ENCODE data around the gene CST3. TPM values are rescaled to one million over a fixed set of nuclear protein-coding genes. Genes with fewer than 3 reads are reported as not detected.
"Not testable (repeated sequence)": the region's sequence is repeated elsewhere in the genome, so short reads cannot be mapped to it uniquely, and the experiment has no call there.

The CST3 gene
- polyA plus RNA-seq, 4 donors = 131 to 207 (median 167) TPM

DNA sequence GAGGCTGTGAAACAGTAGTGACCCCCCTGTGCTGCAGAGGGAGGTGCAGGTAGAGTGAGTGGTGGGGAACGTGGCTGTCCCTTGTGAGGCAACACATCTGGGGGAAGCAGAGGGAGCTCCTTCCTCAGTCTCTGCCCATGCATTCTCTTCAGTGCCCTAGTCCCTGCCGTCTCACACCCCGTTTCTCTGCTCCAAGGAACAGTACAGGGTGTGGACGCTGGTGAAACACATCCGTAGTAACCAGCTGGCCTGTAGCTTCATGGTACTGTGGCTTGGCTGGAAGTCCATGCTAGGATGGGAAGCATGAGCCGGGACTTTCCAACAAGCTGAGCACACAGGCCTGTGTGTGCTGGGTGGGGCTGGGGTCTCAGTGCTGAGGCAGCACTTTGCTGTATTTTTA is 25.4 kb upstream of the CST3 start:
- no peak for DNase-seq (ENCODE audit: low read depth in 4 of 4, low spot score in 2 of 4)

DNA sequence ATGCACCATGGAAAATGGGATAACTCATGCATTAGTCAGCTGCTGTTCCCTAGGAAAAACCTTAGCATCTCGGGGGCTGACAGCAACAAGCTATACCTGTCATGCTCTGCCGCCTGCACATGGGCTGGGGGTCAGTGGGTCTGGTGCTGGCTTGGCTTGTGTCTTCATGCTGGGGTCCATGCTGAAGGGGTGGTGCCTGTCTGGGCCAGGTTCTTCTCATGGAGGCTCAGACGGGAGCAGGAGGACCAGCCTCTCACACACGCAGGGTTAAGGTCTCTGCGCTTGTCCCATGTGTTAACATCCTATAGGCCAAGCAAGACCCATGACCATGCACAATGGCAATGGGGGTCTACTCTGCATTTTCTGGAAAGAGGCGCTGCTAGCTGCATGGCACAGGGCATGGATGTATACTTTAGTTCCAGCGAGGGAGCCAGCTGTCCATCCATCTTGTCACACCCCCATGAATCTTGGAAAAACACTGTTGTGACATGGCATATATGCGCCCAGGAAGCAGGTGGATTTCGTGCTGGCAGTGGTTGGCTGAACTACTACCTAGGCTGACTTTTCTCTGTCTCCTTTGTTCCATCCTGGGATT is 24.6 kb upstream of the CST3 start:
- no peak for DNase-seq (ENCODE audit: low read depth in 4 of 4, low spot score in 2 of 4)

DNA sequence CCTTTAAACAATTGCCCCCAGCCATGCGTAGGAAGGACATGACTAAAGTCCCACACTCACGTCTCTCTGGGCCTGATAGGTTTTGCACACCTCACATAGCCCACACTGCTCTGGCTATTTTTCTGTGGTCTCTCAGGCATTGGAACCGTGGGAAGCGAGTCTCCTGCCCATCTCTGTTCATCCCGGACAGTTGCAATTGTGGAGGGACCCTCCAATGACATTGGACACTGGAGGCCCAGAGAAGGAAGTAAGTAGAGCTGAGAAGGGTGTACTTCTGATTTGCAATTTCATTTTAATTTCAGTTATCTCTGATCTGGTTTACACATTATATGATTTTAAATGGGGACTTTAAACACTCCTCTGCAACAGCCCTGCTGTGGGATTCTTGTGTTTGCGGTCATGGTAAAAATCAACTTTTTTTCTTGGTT is 23.3 kb upstream of the CST3 start:
- no peak for DNase-seq (ENCODE audit: low read depth in 4 of 4, low spot score in 2 of 4)

DNA sequence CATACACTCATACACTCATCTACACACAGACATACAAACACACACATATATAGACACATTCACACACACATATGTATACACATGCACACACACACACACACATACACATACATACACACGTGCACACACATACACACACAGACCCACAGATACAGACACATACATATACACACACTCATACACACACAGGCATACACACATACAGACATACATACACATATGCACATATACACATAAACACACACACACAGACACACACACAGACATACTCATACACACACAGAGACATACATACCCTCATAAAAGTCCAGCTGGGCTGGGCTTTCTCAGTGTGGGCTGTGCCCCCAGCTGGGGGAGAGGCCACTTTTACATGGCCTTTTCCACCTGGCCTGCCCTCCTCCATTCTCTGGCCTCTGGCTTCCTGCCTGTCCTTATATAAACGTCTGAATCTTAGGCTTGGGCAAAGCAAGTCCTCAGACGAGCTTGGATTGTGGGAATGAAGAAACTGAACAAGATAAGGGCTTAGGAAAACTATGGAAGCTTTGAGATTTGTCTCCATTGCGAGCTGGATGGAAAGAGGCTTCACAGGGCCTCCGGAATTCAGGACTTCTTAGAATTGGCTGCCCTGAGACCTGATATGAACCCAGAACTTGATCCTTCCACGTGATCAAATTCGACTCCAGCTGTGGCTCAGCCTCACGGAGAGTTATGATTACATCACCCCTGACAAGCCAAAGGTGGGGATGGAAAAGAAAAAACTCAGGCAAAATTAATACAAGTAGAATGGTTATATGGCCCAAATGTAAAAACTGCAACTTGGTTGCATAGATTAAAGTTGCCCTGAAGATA is 22.5 kb upstream of the CST3 start:
- DNase-seq (ENCODE audit: low read depth in 4 of 4, low spot score in 2 of 4) = no peak

- DNase-seq (ENCODE audit: low read depth in 4 of 4, low spot score in 2 of 4) = not testable (repeated sequence)
These were observed 21.8 kb upstream of the CST3 start for GRCh38 chr20:23659610-23659988.

GRCh38 chr20:23658989-23659609 is 21.3 kb upstream of the CST3 start:
- no peak for DNase-seq (ENCODE audit: low read depth in 4 of 4, low spot score in 2 of 4)

DNA sequence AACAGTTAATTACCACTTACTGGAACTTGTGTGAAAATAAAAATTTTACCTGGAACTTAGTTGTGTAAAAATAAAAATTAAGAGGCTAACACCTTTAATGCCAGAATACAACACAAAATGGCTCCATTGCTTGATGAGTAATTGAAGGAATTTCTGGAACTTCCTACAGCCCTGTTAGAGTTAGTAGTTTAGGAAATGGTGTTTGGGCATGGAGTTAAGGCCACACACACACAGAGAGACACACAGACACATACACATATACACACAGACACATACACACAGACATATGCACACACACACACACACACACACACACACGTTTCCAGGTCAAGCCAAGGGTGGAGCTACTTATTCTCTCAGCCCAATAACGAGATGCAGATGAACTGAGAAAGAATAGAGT is 20.6 kb upstream of the CST3 start:
- DNase-seq (ENCODE audit: low read depth in 4 of 4, low spot score in 2 of 4) = no peak

DNA sequence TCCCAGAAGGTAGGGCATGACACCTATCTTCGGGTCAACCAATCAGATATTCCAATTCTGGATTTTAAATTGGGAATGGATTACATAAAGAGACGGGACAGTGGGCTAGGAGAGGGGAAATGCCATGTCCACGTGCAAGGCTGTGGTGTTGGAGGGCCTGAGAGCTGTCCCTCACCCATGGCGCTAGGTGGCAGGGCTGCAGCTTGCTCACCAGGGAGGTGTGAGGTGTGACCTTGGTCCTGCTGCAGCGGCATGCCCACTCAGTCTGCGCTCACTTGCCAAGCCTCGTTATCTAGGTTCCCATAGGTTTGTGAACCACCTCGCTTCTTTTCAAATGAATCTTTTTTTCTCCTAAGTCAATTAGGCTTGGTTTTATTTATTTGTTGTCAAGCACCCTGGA is 19.4 kb upstream of the CST3 start:
- no peak for DNase-seq (ENCODE audit: low read depth in 4 of 4, low spot score in 2 of 4)

- no peak for DNase-seq (ENCODE audit: low read depth in 4 of 4, low spot score in 2 of 4)
These were observed 18.6 kb upstream of the CST3 start for GRCh38 chr20:23656372-23656771.

- DNase-seq (ENCODE audit: low read depth in 4 of 4, low spot score in 2 of 4) = no peak
These were observed 17.9 kb upstream of the CST3 start for GRCh38 chr20:23655491-23656211.

DNA sequence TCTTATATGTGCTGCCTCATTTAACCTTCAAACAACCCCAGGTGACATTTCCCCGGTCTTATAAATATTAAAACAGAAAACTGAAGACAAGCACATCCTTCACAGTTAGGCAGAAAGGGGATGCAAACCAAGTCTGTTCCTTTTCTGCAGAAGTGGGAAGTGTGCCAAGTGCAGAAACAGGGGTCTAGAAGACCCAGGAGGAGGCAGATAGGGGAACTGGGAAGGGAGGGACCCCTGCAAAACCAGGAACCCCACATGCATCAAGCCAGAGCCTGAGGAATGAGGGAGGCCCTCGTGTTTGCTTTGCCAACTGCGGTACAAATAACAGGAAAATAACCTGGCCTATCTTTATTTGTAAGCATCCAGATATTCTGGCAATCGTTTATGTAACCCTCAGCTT is 17.0 kb upstream of the CST3 start:
- no peak for DNase-seq (ENCODE audit: low read depth in 4 of 4, low spot score in 2 of 4)

- DNase-seq (ENCODE audit: low read depth in 4 of 4, low spot score in 2 of 4) = no peak
These were observed 16.2 kb upstream of the CST3 start for GRCh38 chr20:23654000-23654399.

DNA sequence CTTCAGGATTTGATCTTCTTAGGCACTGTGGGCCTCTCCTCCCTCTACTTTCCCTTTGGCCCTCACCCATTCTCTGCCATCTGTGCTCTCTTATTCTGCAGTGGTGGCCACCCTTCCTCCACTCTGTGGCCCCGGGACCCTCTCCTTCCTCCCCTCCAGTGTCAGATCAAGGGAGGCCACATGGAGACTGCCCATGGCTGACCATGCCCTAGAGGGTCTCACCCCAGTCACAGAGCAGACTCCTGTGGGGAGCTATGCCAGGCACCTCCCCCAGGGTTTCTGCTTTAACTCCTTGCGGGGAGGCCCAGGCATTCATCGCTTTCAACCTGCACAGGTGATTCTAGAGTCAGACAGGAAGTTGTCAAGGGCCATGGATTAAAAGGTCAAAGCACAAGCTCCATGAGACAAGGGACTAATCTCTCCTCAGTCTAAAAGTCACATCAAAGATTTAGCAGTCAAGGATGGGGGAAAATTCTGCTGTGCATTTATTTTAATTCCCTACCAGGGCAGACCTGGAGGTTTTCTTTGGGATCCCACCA is 15.7 kb upstream of the CST3 start:
- DNase-seq (ENCODE audit: low read depth in 4 of 4, low spot score in 2 of 4) = no peak

- no peak for DNase-seq (ENCODE audit: low read depth in 4 of 4, low spot score in 2 of 4)
These were observed 15.2 kb upstream of the CST3 start for GRCh38 chr20:23652926-23653325.

- no peak for DNase-seq (ENCODE audit: low read depth in 4 of 4, low spot score in 2 of 4)
These were observed 14.6 kb upstream of the CST3 start for GRCh38 chr20:23652371-23652770.

- no peak for DNase-seq (ENCODE audit: low read depth in 4 of 4, low spot score in 2 of 4)
These were observed 13.4 kb upstream of the CST3 start for GRCh38 chr20:23651117-23651516.

DNA sequence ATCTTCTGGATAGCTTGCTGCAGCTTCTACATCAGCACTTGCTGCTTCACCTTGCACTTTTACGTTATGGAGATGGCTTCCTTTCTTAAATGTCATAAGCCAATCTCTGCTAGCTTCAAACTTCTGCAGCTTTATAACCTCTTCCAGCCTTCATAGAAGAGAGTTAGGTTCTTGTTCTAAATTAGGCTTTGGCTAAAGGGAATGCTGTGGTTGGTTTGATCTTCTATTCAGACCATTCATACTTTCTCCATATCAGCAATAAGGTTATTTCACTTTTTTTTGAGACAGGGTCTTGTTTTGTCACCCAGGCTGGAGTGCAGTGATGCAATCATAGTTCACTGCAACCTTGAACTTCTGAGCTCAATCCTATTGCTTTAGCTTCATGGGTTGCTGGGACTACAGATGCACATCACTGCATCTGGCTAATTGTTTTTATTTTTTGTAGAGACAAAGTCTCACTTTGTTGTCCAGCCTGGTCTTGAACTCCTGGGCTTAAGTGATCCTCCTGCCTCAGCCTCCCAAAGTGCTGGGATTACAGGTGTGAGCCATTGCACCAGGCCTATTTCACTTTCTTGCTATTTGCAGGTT is 12.2 kb upstream of the CST3 start:
- no peak for DNase-seq (ENCODE audit: low read depth in 4 of 4, low spot score in 2 of 4)

DNA sequence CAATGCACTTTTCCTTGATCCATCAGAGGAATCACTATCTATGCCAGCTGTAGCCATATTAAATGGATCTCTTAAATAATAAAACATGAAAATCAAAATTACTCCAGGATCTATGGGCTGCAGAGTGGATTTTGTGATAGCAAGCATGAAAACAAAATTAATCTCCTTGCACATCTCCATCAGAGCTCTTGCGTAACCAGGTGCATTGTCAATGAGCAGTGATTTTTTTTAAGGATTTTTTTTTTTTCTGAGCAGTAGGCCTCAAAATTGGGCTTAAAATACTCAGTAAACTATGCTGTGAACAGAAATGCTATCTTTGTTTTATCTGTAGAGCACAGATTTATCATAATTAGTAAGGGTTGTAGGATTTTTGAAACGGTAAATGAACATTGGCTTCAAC is 11.5 kb upstream of the CST3 start:
- DNase-seq (ENCODE audit: low read depth in 4 of 4, low spot score in 2 of 4) = no peak

DNA sequence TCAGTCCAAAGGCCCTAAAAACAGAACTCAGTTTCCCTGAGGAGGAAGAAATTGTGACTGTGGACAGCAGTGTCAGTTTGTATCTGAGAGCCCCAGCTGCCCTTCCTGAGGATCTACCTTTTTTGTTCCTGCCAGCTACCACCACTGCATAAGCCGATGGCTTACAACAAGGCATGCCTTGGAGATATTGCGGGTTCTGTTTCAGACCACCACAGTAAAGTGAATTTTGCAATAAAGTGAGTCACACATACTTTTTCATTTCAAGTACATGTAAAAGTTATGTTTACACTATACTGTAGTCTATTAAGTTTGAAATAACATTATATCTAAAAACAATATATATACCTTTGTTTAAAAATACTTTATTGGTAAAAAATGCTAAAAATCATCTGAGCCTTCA is 9.6 kb upstream of the CST3 start:
- no peak for DNase-seq (ENCODE audit: low read depth in 4 of 4, low spot score in 2 of 4)

- DNase-seq (ENCODE audit: low read depth in 4 of 4, low spot score in 2 of 4) = no peak
These were observed 8.5 kb upstream of the CST3 start for GRCh38 chr20:23646106-23646873.

Measured in left renal cortex interstitium (tissue), 4 donors.